ENCODE measurements around the gene FAM107A. TPM values are rescaled to one million over a fixed set of nuclear protein-coding genes. Genes with fewer than 3 reads are reported as not detected.
"Not testable (repeated sequence)": the region's sequence is repeated elsewhere in the genome, so short reads cannot be mapped to it uniquely, and the experiment has no call there.

FAM107A gene
- total and polyA plus RNA-seq, 8 donors: 4.7 to 55.4 (median 19.9) TPM

- peaks cover 0 to 26% (median 12%) of the 10 kb centered on the region in 4 donors for H3K4me1 ChIP-seq
- no peaks in the 10 kb centered on the region for H3K9me3 ChIP-seq
- 26 to 52% (median 44%) methylated on average over 5 to 6 of the region's 6 CpGs for WGBS, 5 donors
- TF ChIP-seq CTCF (IDR thresholded peaks at IDR 0.05) (no peak), EP300 (IDR thresholded peaks at IDR 0.05) (no peak), POLR2A (IDR thresholded peaks at IDR 0.05) (no peak)
- H3K36me3 ChIP-seq: peaks cover 0 to 90% (median 27%) of the 10 kb centered on the region in 4 donors
- H3K4me3 ChIP-seq: no peak overlapping the region
- H3K27me3 ChIP-seq: no peaks in the 10 kb centered on the region
- DNase-seq: peak; percentile 71 to 88
- intact Hi-C loops (cut with DNase I; ENCODE audit: low total_unique reads): no loop called here
- H3K27ac ChIP-seq: no peak overlapping the region
Observed at GRCh38 chr3:58528629-58529028, 48.6 kb downstream of the FAM107A start.

- H3K4me3 ChIP-seq; DNase-seq; H3K9me3 ChIP-seq; H3K27me3 ChIP-seq; H3K27ac ChIP-seq; intact Hi-C loops (cut with DNase I; ENCODE audit: low total_unique reads): not testable (repeated sequence)
- Histone ChIP-seq H3K36me3 (peaks cover 0 to 92% (median 35%) of the 10 kb centered on the region in 4 donors), H3K4me1 (peaks cover 0 to 18% (median 5%) of the 10 kb centered on the region in 4 donors)
- 82 to 97% (median 92%) methylated on average over 3 of the region's 3 CpGs for WGBS, 5 donors
Observed at GRCh38 chr3:58527440-58527839, 49.8 kb downstream of the FAM107A start.

- H3K4me3 ChIP-seq: no peak overlapping the region
- intact Hi-C loops (cut with DNase I; ENCODE audit: low total_unique reads): no loop called here
- H3K4me1 ChIP-seq: peaks cover 0 to 20% (median 4%) of the 10 kb centered on the region in 4 donors
- no peaks in the 10 kb centered on the region for H3K27me3 ChIP-seq
- 76 to 88% (median 84%) methylated on average over 3 to 7 of the region's 7 CpGs for WGBS, 5 donors
- H3K9me3 ChIP-seq: no peaks in the 10 kb centered on the region
- DNase-seq: no peak
- TF ChIP-seq CTCF (IDR thresholded peaks at IDR 0.05): no peak
- no peak for TF ChIP-seq EP300 (IDR thresholded peaks at IDR 0.05)
- TF ChIP-seq POLR2AphosphoS5 (IDR thresholded peaks at IDR 0.05): peak in 1 of 3 donors; percentile 56
- peaks cover 0 to 95% (median 41%) of the 10 kb centered on the region in 4 donors for H3K36me3 ChIP-seq
- no peak overlapping the region for H3K27ac ChIP-seq
Observed at GRCh38 chr3:58526515-58526957, 50.7 kb downstream of the FAM107A start.

- H3K27ac ChIP-seq: no peak overlapping the region
- H3K4me3 ChIP-seq: no peak overlapping the region
- no peak for DNase-seq
- peaks cover 0 to 20% (median 4%) of the 10 kb centered on the region in 4 donors for H3K4me1 ChIP-seq
- H3K36me3 ChIP-seq: peaks cover 0 to 95% (median 47%) of the 10 kb centered on the region in 4 donors
- WGBS, 5 donors: 82 to 95% (median 94%) methylated on average over 10 to 11 of the region's 11 CpGs
- intact Hi-C loops (cut with DNase I; ENCODE audit: low total_unique reads): no loop called here
- no peaks in the 10 kb centered on the region for H3K27me3 ChIP-seq
- H3K9me3 ChIP-seq: no peaks in the 10 kb centered on the region
- TF ChIP-seq POLR2AphosphoS5 (IDR thresholded peaks at IDR 0.05): no peak
- TF ChIP-seq CTCF (IDR thresholded peaks at IDR 0.05): no peak
- no peak for TF ChIP-seq POLR2A (IDR thresholded peaks at IDR 0.05)
- no peak for TF ChIP-seq EP300 (IDR thresholded peaks at IDR 0.05)
Observed at GRCh38 chr3:58524326-58524888, 52.8 kb downstream of the FAM107A start.

- no peak for DNase-seq
- WGBS, 5 donors: 74 to 83% (median 82%) methylated on average over 5 of the region's 5 CpGs
- peaks cover 0 to 88% (median 48%) of the 10 kb centered on the region in 4 donors for H3K36me3 ChIP-seq
- no peaks in the 10 kb centered on the region for H3K27me3 ChIP-seq
- TF ChIP-seq POLR2A (IDR thresholded peaks at IDR 0.05) (no peak), EP300 (IDR thresholded peaks at IDR 0.05) (no peak), CTCF (IDR thresholded peaks at IDR 0.05) (no peak), POLR2AphosphoS5 (IDR thresholded peaks at IDR 0.05) (no peak)
- no peak overlapping the region for H3K4me3 ChIP-seq
- H3K4me1 ChIP-seq: peaks cover 0 to 10% (median 0%) of the 10 kb centered on the region in 4 donors
- intact Hi-C loops (cut with DNase I; ENCODE audit: low total_unique reads): no loop called here
- H3K27ac ChIP-seq: no peak overlapping the region
- H3K9me3 ChIP-seq: no peaks in the 10 kb centered on the region
Observed at GRCh38 chr3:58522759-58523425, 54.3 kb downstream of the FAM107A start.

All from stomach (tissue), 9 donors.